Panc1 (cell line): ENCODE data around the gene FAM222B. TPM values are rescaled to one million over a fixed set of nuclear protein-coding genes. Genes with fewer than 3 reads are reported as not detected.
A peak's percentile ranks its signal among the peaks of the same experiment; 100 is the strongest.

Experiments
- ATAC-seq: fragments of 200-7000 bp; cut with Tn5 transposase; 2 replicates; pipeline ENCODE4 v1.9.1; 2020; ENCODE audit warnings: mild to moderate bottlenecking, moderate library complexity
- BruUV-seq: library from RNA; stranded (reverse); fragments of 400-500 nt; replicated peaks from 2 replicates; lab custom pipeline; 2021; lab: Mats Ljungman, UMichigan
- CTCF ChIA-PET: fragments of 300-600 bp; sonication (Branson Sonifier 250); formaldehyde crosslinking; loops from one replicate; lab custom pipeline; 2022; ENCODE audit warnings: antibody characterized with exemption; lab: Charles Lee
- POLR2A ChIA-PET: fragments of 300-600 bp; sonication (Branson Sonifier 250); formaldehyde crosslinking; loops from one replicate; lab custom pipeline; 2022; ENCODE audit warnings: antibody characterized with exemption; lab: Charles Lee
- DNase-seq: peaks from one replicate; pipeline ENCODE4 v3.0.0-alpha.2; 2010; ENCODE audit warnings: low read depth, low spot score
- H3K27ac ChIP-seq: 2 replicates; pipeline ENCODE4 v1.5.1; 2011; ENCODE audit warnings: mild to moderate bottlenecking, low read length, inconsistent platforms
- H3K27me3 ChIP-seq: fragments of 200-500 bp; sonication (Bioruptor generic); 2 replicates; pipeline ENCODE4 v1.6.0; 2014; ENCODE audit warnings: low read length, inconsistent platforms; ENCODE audit not compliant: control insufficient read depth, insufficient read depth
- H3K36me3 ChIP-seq: fragments of 200-500 bp; sonication (Bioruptor generic); 2 replicates; pipeline ENCODE4 v1.5.1; 2014; ENCODE audit warnings: inconsistent platforms, mild to moderate bottlenecking, low read length, moderate library complexity; ENCODE audit not compliant: control insufficient read depth, insufficient read depth
- H3K4me1 ChIP-seq: 2 replicates; pipeline ENCODE4 v1.5.1; 2011; ENCODE audit warnings: inconsistent platforms, mild to moderate bottlenecking, low read length, moderate library complexity; ENCODE audit not compliant: control insufficient read depth, insufficient read depth
- H3K4me3 ChIP-seq, 2 experiments: 2 replicates each; pipeline ENCODE4 v1.5.1; 2011 to 2012; ENCODE audit warnings: low read depth in 2 of 2, low read length in 2 of 2, mild to moderate bottlenecking in 2 of 2, inconsistent platforms in 1 of 2, moderate library complexity in 1 of 2
- H3K9me3 ChIP-seq: fragments of 200-500 bp; sonication (Bioruptor generic); 2 replicates; pipeline ENCODE4 v1.5.1; 2014; ENCODE audit warnings: low read depth, mild to moderate bottlenecking, inconsistent platforms, low read length, moderate library complexity; ENCODE audit not compliant: control insufficient read depth, insufficient read depth
- CTCF ChIP-seq: fragments of 450-650 bp; IDR thresholded peaks from 2 replicates; pipeline ENCODE4 v1.5.1; 2017; ENCODE audit warnings: mild to moderate bottlenecking
- POLR2AphosphoS5 ChIP-seq: IDR thresholded peaks from 2 replicates; pipeline ENCODE4 v1.6.1; 2012; ENCODE audit warnings: mild to moderate bottlenecking, low read depth, low read length, moderate library complexity
- REST ChIP-seq, 2 experiments: IDR thresholded peaks; 2 replicates each; pipeline ENCODE4 v1.6.1; 2011 to 2012; ENCODE audit warnings: low read depth in 2 of 2, control low read depth in 1 of 2, low read length in 1 of 2, mild to moderate bottlenecking in 1 of 2, moderate library complexity in 1 of 2; ENCODE audit not compliant: insufficient read depth in 1 of 2
- SIN3A ChIP-seq: IDR thresholded peaks from 2 replicates; pipeline ENCODE4 v1.6.1; 2012; ENCODE audit warnings: low read depth, mild to moderate bottlenecking, low read length, moderate library complexity, borderline replicate concordance; ENCODE audit not compliant: insufficient read depth
- TCF7L2 ChIP-seq: IDR thresholded peaks from 2 replicates; pipeline ENCODE4 v1.6.1; 2011; ENCODE audit warnings: mild to moderate bottlenecking, low read depth, low read length, inconsistent platforms
- in situ Hi-C: cut with HindIII; loops from 2 replicates; pipeline ENCODE4 v1.10.0; 2016; ENCODE audit warnings: low sequenced_read_pairs, low pct_unique_long_range_greater_than_20kb
- intact Hi-C: fragments of 100-400 bp; cut with micrococcal nuclease; formaldehyde crosslinking; loops from one replicate; pipeline ENCODE4 v1.10.0; 2022; ENCODE audit not compliant: unreplicated experiment
- total RNA-seq: library from RNA; stranded (reverse); gene quantifications from one replicate; pipeline ENCODE4 v1.2.1, GENCODE V29; 2021; ENCODE audit not compliant: unreplicated experiment

Gene FAM222B
- total RNA-seq, 1 experiment from 2014 or later = 38.5 TPM

GRCh38 chr17:28749516-28750177 lies 92.9 kb downstream of the FAM222B start:
- BruUV-seq = no TSS peak
- Histone ChIP-seq H3K4me3 (no peak overlapping the region), H3K27ac (peak overlapping the region; percentile 99), H3K9me3 (no peaks in the 10 kb centered on the region), H3K36me3 (no peaks in the 10 kb centered on the region; the same call in none of the 2 replicates), H3K27me3 (no peaks in the 10 kb centered on the region), H3K4me1 (peaks cover 52% of the 10 kb centered on the region)
- ATAC-seq = peak; percentile 9
- CTCF ChIA-PET = interaction anchor here (0.6 to 8.4 kb wide), 4 partner anchors 14 to 144 kb away, joined by 3 to 123 read pairs (median 4); partner anchors contain the start of genes NEK8 and TLCD1
- TF ChIP-seq POLR2AphosphoS5 (no peak; the same call in 1 of the 2 replicates), TCF7L2 (no peak), REST (IDR thresholded peaks at IDR 0.05; ENCODE audit: insufficient read depth in 1 of 2, low read depth in 2 of 2, low read length in 1 of 2) (no peak), SIN3A (no peak), CTCF (no peak; the same call in 1 of the 2 replicates)
- DNase-seq = no peak
- in situ Hi-C loops (no loop called here), intact Hi-C loops (loop anchor here (1.0 kb wide), 1 partner anchor 22 kb away; no protein-coding TSS in a partner anchor)
- POLR2A ChIA-PET = interaction anchor here (0.6 to 4.5 kb wide), 3 partner anchors 23 to 150 kb away, joined by 3 to 25 read pairs (median 7); partner anchors contain the start of gene TLCD1

- in situ Hi-C loops = no loop called here
- no TSS peak for BruUV-seq
- DNase-seq (no peak), ATAC-seq (0 out of 2 replicates have a peak, but pooled peaks have one; percentile 2)
- CTCF ChIA-PET = interaction anchor here (0.9 to 8.4 kb wide), 3 partner anchors 14 to 145 kb away, joined by 4 to 123 read pairs (median 4); partner anchors contain the start of genes NEK8 and TLCD1
- Histone ChIP-seq H3K36me3 (no peaks in the 10 kb centered on the region; the same call in none of the 2 replicates), H3K9me3 (no peaks in the 10 kb centered on the region), H3K4me1 (peaks cover 52% of the 10 kb centered on the region), H3K4me3 (no peak overlapping the region), H3K27ac (peak overlapping the region; percentile 99), H3K27me3 (no peaks in the 10 kb centered on the region)
- intact Hi-C loops = no loop called here
- TF ChIP-seq TCF7L2 (no peak), REST (IDR thresholded peaks at IDR 0.05; ENCODE audit: insufficient read depth in 1 of 2, low read depth in 2 of 2, low read length in 1 of 2) (no peak), SIN3A (no peak), POLR2AphosphoS5 (no peak; the same call in 1 of the 2 replicates), CTCF (no peak)
- POLR2A ChIA-PET = interaction anchor here (0.6 to 4.5 kb wide), 3 partner anchors 17 to 150 kb away, joined by 4 to 25 read pairs (median 7); partner anchors contain the start of gene TLCD1
Measured at GRCh38 chr17:28748852-28749515, 93.6 kb downstream of the FAM222B start.
